ENCODE results near the gene FAM234B.

Gene FAM234B

GRCh38 chr12:13026286-13026685, 17.9 kb upstream of the FAM234B start:
- TF ChIP-seq CTCF (IDR thresholded peaks at IDR 0.05; ENCODE audit: insufficient read depth, low read length, poor library complexity, severe bottlenecking) (no peak), EZH2phosphoT487 (conservative IDR thresholded peaks at IDR 0.05; ENCODE audit: low read length) (no peak)
- Histone ChIP-seq H3K4me2 (ENCODE audit: low read depth, low read length, poor library complexity, severe bottlenecking) (no peak overlapping the region), H3K9ac (ENCODE audit: low read length) (no peak overlapping the region), H3K9me3 (ENCODE audit: insufficient read depth, low read length) (no peaks in the 10 kb centered on the region), H3K27ac (ENCODE audit: low read depth, low read length) (no peak overlapping the region), H3K9me2 (replicated peaks; ENCODE audit: insufficient read depth, low read length) (no peaks in the 10 kb centered on the region), H2AFZ (ENCODE audit: low read depth, low read length, severe bottlenecking) (no peak overlapping the region), H3K79me2 (ENCODE audit: insufficient read depth, low read length) (no peaks in the 10 kb centered on the region), H3K36me3 (ENCODE audit: low read length) (no peaks in the 10 kb centered on the region), H3F3A (ENCODE audit: insufficient read depth) (no peaks in the 10 kb centered on the region), H4K20me1 (ENCODE audit: low read depth, low read length) (no peaks in the 10 kb centered on the region), H3K27me3 (ENCODE audit: low read length) (no peaks in the 10 kb centered on the region), H3K4me3 (ENCODE audit: insufficient read depth, low read length, poor library complexity, severe bottlenecking) (no peak overlapping the region)

DNA sequence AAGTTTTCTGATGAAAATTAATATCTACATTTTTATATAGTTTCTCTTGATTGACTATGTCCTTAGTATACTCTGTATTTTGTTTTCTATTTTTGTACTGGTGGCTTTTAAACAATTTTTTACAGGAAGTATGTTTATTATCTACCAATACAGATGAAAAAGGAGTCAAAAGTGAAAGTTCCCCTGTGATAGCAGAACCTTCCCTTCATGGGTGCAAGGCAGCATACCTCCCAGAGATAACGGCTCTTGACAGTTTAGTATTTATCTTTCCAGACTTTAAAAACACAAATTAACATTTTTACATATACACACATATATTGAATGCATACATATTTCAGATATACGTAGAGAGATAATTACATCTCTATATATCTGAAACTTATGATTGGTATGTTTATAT, 17.1 kb upstream of the FAM234B start:
- no peak overlapping the region for H3K27ac ChIP-seq (ENCODE audit: low read depth, low read length)
- no peaks in the 10 kb centered on the region for H4K20me1 ChIP-seq (ENCODE audit: low read depth, low read length)
- no peak overlapping the region for H3K4me3 ChIP-seq (ENCODE audit: insufficient read depth, low read length, poor library complexity, severe bottlenecking)
- H3K79me2 ChIP-seq (ENCODE audit: insufficient read depth, low read length) = no peaks in the 10 kb centered on the region
- no peak overlapping the region for H2AFZ ChIP-seq (ENCODE audit: low read depth, low read length, severe bottlenecking)
- H3K36me3 ChIP-seq (ENCODE audit: low read length) = no peaks in the 10 kb centered on the region
- H3K9ac ChIP-seq (ENCODE audit: low read length) = no peak overlapping the region
- TF ChIP-seq EZH2phosphoT487 (conservative IDR thresholded peaks at IDR 0.05; ENCODE audit: low read length) (no peak), CTCF (IDR thresholded peaks at IDR 0.05; ENCODE audit: insufficient read depth, low read length, poor library complexity, severe bottlenecking) (no peak)
- H3K9me2 ChIP-seq (replicated peaks; ENCODE audit: insufficient read depth, low read length) = no peaks in the 10 kb centered on the region
- H3K4me2 ChIP-seq (ENCODE audit: low read depth, low read length, poor library complexity, severe bottlenecking) = no peak overlapping the region
- H3F3A ChIP-seq (ENCODE audit: insufficient read depth) = no peaks in the 10 kb centered on the region
- no peaks in the 10 kb centered on the region for H3K9me3 ChIP-seq (ENCODE audit: insufficient read depth, low read length)
- no peaks in the 10 kb centered on the region for H3K27me3 ChIP-seq (ENCODE audit: low read length)

GRCh38 chr12:13027508-13027907, 16.7 kb upstream of the FAM234B start:
- Histone ChIP-seq H3K27me3 (ENCODE audit: low read length) (no peaks in the 10 kb centered on the region), H3K27ac (ENCODE audit: low read depth, low read length) (no peak overlapping the region), H3F3A (ENCODE audit: insufficient read depth) (no peaks in the 10 kb centered on the region), H3K9me3 (ENCODE audit: insufficient read depth, low read length) (no peaks in the 10 kb centered on the region), H3K9ac (ENCODE audit: low read length) (no peak overlapping the region), H3K4me3 (ENCODE audit: insufficient read depth, low read length, poor library complexity, severe bottlenecking) (no peak overlapping the region), H3K79me2 (ENCODE audit: insufficient read depth, low read length) (no peaks in the 10 kb centered on the region), H3K9me2 (replicated peaks; ENCODE audit: insufficient read depth, low read length) (no peaks in the 10 kb centered on the region), H4K20me1 (ENCODE audit: low read depth, low read length) (no peaks in the 10 kb centered on the region), H3K36me3 (ENCODE audit: low read length) (no peaks in the 10 kb centered on the region), H3K4me2 (ENCODE audit: low read depth, low read length, poor library complexity, severe bottlenecking) (no peak overlapping the region), H2AFZ (ENCODE audit: low read depth, low read length, severe bottlenecking) (no peak overlapping the region)
- TF ChIP-seq EZH2phosphoT487 (conservative IDR thresholded peaks at IDR 0.05; ENCODE audit: low read length) (no peak), CTCF (IDR thresholded peaks at IDR 0.05; ENCODE audit: insufficient read depth, low read length, poor library complexity, severe bottlenecking) (no peak)

All from SU-DHL-6 (cell line).